ENCODE measurements around the gene TNS3.
A peak's percentile ranks its signal among the peaks of the same experiment; 100 is the strongest.

TNS3 gene

DNA sequence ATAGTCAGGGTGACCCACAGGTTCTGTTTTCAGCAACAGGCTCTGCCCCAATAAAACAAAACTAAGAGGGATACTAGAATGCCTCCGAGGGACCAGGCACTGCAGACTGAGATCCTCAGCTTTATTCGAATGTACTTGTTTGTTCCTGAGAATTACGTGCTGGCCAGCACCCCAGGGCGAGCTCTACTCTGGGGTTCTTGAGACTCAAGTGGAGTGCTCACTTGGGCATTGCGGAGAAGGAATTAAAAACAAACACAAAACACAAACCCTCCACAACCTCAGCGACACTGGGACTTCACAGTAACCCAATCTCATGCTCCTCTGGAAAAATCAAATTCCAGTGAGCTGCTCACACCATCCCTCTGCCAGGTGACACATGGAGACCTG is 250.7 kb downstream of the TNS3 start:
- DNase-seq (ENCODE audit: low read depth, low spot score), result no peak

GRCh38 chr7:47330561-47331178 is 251.2 kb downstream of the TNS3 start:
- no peak for DNase-seq (ENCODE audit: low read depth, low spot score)

GRCh38 chr7:47330026-47330425 is 251.9 kb downstream of the TNS3 start:
- no peak for DNase-seq (ENCODE audit: low read depth, low spot score)

DNA sequence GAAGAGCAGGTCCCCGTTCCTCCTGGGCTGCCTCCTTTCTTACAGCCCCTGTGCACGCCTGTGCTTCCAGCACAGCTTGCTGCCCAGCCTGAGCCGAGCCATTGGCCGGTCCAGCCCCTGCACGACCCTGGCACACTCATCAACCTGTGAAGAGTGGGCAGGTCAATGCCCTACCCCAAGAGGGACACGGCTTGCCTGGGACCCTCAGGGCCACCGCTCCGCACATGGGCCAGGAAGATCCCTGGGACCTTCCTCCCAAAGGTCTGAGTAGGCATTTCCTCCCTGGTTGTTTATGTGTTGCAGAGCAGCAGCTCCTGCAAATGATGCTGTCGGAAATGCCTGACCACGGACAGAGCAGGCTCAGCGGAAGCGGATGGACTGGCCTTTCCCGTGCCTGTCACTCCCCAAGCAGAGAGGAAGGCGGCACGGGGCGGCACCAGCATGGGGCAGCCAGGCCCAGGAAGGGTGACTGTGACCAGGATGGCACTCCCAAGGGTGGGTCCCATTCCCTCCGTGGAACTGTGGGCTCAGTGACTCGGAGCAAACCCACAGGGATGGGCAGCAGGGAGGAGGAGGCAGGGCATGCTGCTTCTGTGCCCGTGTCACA is 252.5 kb downstream of the TNS3 start:
- no peak for DNase-seq (ENCODE audit: low read depth, low spot score)

- DNase-seq (ENCODE audit: low read depth, low spot score), result no peak
Observed at GRCh38 chr7:47328392-47329319, 253.3 kb downstream of the TNS3 start.

DNA sequence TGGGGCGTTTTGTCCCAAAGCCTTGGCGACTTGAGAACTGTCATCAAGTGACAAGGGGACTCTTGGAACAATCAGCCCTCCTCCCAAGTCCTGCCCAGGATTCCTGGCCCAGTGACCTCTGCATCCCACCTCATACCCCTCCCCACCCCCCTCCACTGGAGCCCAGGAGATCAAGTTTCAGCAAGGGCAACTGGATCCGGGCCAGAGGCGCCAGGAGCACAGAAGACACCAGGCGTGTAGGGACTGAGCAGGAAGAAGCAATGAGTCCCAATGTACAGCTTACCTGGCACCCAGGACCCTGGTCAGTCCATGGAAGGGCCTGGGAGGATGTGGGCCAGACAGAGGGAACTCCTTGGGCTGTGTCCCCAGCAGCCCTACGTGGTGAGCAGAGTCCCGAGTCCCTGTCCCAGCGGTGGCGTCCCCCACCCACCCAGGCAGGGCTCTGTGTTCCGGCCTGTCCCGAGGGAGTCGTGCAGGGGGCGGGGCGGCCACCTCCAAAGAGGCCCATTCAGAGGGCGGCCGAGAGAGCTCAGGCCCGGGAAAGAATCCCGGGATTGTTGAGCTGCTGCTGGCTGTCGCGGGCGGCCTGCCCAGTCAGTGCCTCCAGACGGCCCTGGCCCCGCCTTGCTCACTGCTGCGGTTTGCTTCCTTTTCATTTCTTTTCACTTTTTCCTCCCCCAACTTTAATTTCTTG is 254.1 kb downstream of the TNS3 start:
- peak; percentile 97 for DNase-seq (ENCODE audit: low read depth, low spot score)

DNA sequence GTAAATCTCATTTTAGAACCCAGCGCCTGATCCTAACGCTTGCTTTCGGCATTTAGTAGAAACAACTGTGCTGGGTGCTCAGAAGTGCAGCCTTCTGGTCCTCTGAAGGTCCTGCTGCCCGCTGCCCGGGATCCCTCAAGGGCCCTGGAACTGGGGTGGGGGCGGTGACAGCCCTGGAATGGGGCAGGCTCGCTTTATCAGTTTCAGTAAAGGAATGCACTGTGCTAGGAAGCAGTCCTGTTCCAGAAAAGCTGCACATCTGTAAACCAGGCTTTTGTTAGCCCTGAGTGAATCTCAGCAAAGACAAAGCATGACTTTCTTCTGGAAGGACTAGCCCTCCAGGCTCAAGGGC is 254.6 kb downstream of the TNS3 start:
- peak; percentile 44 for DNase-seq (ENCODE audit: low read depth, low spot score)

- DNase-seq (ENCODE audit: low read depth, low spot score), result peak; percentile 71
Observed at GRCh38 chr7:47326808-47327207, 255.1 kb downstream of the TNS3 start.

GRCh38 chr7:47326220-47326619 is 255.7 kb downstream of the TNS3 start:
- DNase-seq (ENCODE audit: low read depth, low spot score), result peak; percentile 83

DNA sequence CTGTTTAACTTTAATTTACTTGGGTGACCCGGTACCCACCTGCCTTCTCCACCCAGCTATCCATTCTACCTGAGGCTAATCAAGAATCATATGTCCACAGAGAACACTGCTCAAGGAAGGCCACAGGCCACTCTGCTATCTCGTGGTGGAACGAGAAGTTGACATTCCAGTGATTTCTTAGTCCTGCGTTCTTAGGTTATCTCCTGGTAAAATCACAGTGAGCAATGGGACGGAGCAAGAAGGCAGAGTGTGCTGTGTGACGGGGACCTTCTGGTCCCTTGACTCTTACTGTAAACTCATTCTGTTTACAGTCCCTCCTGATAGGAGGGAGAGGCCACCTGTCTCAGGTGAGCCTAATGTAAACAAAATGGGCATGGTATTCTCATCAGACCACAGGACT is 256.6 kb downstream of the TNS3 start:
- no peak for DNase-seq (ENCODE audit: low read depth, low spot score)

GRCh38 chr7:47323904-47324303 is 258.0 kb downstream of the TNS3 start:
- no peak for DNase-seq (ENCODE audit: low read depth, low spot score)

GRCh38 chr7:47322731-47323130 is 259.2 kb downstream of the TNS3 start:
- no peak for DNase-seq (ENCODE audit: low read depth, low spot score)

DNA sequence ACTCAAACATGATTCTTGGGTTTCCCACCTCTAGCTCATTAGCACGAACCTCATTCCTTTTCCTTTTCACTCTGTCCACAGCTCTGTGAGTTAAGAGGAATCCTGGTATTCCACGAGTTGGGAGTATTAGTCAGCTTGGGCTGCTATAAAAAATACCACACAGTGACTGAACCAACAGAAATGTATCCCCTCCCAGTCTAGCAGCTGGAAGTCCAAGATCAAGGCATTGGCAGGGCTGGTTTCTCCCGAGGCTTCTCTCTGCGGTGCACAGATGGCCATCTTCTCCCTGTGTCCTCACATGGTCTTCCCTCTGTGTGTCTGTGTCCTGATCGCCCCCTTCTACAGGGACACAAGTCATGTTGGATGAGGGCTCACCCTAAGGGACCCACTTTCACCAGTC is 261.6 kb downstream of the TNS3 start:
- no peak for DNase-seq (ENCODE audit: low read depth, low spot score)

DNA sequence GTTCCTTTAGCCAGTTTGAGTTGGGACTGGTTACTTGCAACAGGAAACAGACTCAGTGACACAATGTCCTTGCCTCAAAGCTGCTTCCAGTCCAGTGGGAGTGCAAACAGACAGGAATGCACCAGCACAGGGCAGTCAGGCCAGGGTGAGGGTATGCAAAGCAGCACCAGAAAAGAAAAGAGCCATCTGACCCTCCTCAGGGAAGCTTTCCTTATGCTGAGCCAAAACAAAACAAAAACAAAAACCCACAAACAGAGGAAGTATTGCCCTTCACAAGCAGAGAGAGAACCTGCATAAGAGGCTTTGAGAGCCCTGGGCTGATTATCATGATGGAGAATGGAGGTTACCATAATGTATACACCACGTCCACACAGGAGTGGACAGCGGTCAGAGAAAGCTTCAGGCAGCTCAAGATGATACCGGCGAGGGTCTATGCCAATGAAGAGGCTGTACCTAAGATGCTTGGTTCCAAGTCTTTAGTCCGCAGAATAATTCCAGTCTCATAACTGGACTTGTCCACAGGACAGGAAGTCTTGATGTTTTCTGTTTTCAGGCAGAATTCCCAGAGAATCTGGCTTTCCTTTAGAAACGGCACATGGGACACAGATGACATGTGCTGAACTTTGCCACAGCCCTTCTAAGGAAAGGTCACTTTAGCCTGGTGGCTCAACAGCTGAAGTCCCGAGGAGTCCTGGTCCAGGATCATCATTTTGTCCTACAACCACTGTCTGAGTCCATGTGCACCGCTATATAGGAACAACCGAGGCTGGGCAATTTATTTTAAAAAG is 263.3 kb downstream of the TNS3 start:
- DNase-seq (ENCODE audit: low read depth, low spot score), result no peak

DNA sequence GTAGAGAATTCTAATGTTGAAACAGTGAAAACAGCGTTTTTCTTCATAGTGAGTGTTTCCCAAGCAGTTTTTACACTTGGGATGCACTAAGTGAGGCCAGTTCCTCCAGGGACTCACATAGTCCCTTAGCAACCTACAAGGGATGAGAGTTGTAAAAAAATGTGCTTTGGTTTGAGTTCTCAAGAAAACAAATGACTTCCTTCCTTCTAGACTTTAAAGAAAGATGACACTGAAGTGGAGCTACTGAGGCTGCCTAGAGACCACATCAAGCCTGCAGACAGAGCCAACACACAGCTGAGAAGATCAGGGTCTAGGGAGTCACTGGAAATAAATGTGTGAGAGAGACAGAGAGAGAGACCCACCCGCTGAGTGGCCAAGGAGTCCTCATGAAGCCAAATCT is 264.4 kb downstream of the TNS3 start:
- DNase-seq (ENCODE audit: low read depth, low spot score), result no peak

GRCh38 chr7:47314728-47315607 is 266.9 kb downstream of the TNS3 start:
- DNase-seq (ENCODE audit: low read depth, low spot score), result peak; percentile 74

GRCh38 chr7:47314248-47314647 is 267.7 kb downstream of the TNS3 start:
- no peak for DNase-seq (ENCODE audit: low read depth, low spot score)

DNA sequence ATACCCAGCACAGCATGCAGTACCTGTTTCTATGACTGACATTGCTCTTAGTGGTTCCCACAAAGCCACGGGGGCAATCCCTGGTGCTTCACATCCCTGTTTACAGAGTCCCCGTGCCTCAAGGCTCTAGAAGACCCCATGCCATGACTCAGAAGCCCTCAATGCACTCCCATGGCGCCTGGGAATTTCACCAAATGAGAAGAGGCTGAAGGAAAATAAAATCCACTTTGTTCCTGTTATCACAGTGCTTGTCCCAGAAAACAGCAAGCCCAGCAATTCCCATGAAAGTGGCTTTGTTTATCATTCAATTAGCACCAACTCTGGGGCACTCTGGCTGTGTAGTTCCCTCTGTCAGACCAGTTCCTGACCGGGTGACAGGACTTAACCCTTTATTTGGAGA is 268.3 kb downstream of the TNS3 start:
- DNase-seq (ENCODE audit: low read depth, low spot score), result no peak

- DNase-seq (ENCODE audit: low read depth, low spot score), result no peak
Observed at GRCh38 chr7:47311891-47312290, 270.0 kb downstream of the TNS3 start.

DNA sequence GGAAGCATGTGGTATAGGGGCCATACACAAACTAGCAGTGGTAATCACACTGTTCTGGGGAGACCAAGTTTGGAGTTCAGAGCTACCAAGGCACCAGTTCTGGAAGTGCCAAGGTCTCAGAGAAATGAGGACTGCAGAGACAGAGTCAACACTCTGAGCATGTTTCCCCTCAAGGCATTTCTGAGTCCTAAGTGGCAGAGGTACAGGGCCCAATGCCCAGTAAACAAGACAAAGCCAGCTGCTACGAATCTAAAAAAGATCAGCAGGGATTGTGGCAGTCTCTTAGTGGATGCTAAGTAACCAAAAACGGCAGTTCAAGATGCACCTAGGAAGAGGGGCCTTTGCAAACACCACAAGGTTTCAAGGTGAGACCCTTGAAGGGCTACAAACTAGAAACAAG is 271.9 kb downstream of the TNS3 start:
- no peak for DNase-seq (ENCODE audit: low read depth, low spot score)

Data from astrocyte of the hippocampus (primary cell).